A673 (cell line): ENCODE results near the gene CYP11A1.

Experiments used
- EZH2 ChIP-seq: fragments of 200-600 bp; sonication (generic); IDR thresholded peaks from 2 replicates; pipeline ENCODE4 v1.6.1; 2017; ENCODE audit warnings: borderline replicate concordance, low read depth, mild to moderate bottlenecking, mixed read lengths, antibody characterized with exemption, low read length; ENCODE audit not compliant: poor library complexity, severe bottlenecking
- TF ChIP-seq, protein P1 (sequence below): fragments of 300-800, 200-600 bp; sonication (generic); conservative IDR thresholded peaks from 2 replicates; pipeline ENCODE4 v1.5.1; 2017; ENCODE audit warnings: low read depth, mild to moderate bottlenecking, antibody characterized with exemption, low read length, moderate library complexity, mixed read lengths

DNA sequence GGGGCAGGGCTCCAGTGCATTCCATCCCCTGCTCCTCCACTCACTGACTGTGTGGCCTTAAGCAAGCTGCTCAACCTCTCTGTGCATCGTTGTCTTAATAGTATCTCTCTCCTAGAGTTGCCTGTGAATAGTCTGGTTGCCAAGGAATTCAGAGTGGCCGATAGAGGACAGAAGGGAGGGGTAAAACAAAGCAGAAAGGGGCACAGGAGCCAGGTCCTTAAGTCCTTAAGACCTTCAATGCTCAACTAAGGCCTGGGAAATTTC is 13.7 kb upstream of the CYP11A1 start:
- TF ChIP-seq, protein P1, sequence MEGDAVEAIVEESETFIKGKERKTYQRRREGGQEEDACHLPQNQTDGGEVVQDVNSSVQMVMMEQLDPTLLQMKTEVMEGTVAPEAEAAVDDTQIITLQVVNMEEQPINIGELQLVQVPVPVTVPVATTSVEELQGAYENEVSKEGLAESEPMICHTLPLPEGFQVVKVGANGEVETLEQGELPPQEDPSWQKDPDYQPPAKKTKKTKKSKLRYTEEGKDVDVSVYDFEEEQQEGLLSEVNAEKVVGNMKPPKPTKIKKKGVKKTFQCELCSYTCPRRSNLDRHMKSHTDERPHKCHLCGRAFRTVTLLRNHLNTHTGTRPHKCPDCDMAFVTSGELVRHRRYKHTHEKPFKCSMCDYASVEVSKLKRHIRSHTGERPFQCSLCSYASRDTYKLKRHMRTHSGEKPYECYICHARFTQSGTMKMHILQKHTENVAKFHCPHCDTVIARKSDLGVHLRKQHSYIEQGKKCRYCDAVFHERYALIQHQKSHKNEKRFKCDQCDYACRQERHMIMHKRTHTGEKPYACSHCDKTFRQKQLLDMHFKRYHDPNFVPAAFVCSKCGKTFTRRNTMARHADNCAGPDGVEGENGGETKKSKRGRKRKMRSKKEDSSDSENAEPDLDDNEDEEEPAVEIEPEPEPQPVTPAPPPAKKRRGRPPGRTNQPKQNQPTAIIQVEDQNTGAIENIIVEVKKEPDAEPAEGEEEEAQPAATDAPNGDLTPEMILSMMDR = no peak
- no peak for TF ChIP-seq EZH2
